Measurements from ENCODE around the gene SLC39A7. TPM values are rescaled to one million over a fixed set of nuclear protein-coding genes. Genes with fewer than 3 reads are reported as not detected.

Gene SLC39A7
- total and polyA plus RNA-seq, 4 donors = 8.9 to 112 (median 71.1) TPM

- no peak for DNase-seq (ENCODE audit: low spot score)
- Histone ChIP-seq H3K27me3 (ENCODE audit: control insufficient read depth in 4 of 4, insufficient read depth in 4 of 4, low read length in 3 of 4) (no peaks in the 10 kb centered on the region), H3K9me3 (ENCODE audit: control insufficient read depth in 4 of 4, low read length in 3 of 4) (no peaks in the 10 kb centered on the region), H3K27ac (ENCODE audit: low read depth in 1 of 2, low read length in 2 of 2) (no peak overlapping the region), H3K4me3 (ENCODE audit: low read depth in 1 of 3, low read length in 3 of 3) (no peak overlapping the region), H3K36me3 (ENCODE audit: control insufficient read depth in 4 of 4, insufficient read depth in 3 of 4, low read depth in 1 of 4, low read length in 3 of 4) (peaks cover 0 to 6% (median 3%) of the 10 kb centered on the region in 4 donors), H3K4me1 (ENCODE audit: control insufficient read depth in 4 of 4, insufficient read depth in 4 of 4, low read length in 3 of 4) (peaks cover 2 to 29% (median 23%) of the 10 kb centered on the region in 4 donors), H3K9ac (ENCODE audit: low read depth in 1 of 2, low read length in 2 of 2) (no peak overlapping the region)
- TF ChIP-seq FOXA2 (IDR thresholded peaks at IDR 0.05) = no peak
- no peak for TF ChIP-seq HNF4G (IDR thresholded peaks at IDR 0.05)
- TF ChIP-seq ATF3 (IDR thresholded peaks at IDR 0.05) = no peak
- TF ChIP-seq GABPA (IDR thresholded peaks at IDR 0.05 in 1 of 2, conservative IDR thresholded peaks at IDR 0.05 in 1 of 2) = no peak
- TF ChIP-seq MAX (IDR thresholded peaks at IDR 0.05) = no peak
- TF ChIP-seq ZBTB33 (IDR thresholded peaks at IDR 0.05) = no peak
- no peak for TF ChIP-seq CTCF (IDR thresholded peaks at IDR 0.05; ENCODE audit: low read depth, low read length, missing input control)
- TF ChIP-seq RXRA (IDR thresholded peaks at IDR 0.05) = no peak
- TF ChIP-seq HNF4A (conservative IDR thresholded peaks at IDR 0.05) = no peak
- no peak for TF ChIP-seq FOXA1 (IDR thresholded peaks at IDR 0.05)
- TF ChIP-seq SP1 (IDR thresholded peaks at IDR 0.05) = no peak
- TF ChIP-seq EGR1 (IDR thresholded peaks at IDR 0.05; ENCODE audit: low read depth in 2 of 2) = no peak
- TF ChIP-seq TAF1 (conservative IDR thresholded peaks at IDR 0.05) = no peak
- no peak for TF ChIP-seq JUND (IDR thresholded peaks at IDR 0.05)
- 87% methylated on average over 6 of the region's 6 CpGs for WGBS
These were observed 50.8 kb downstream of the SLC39A7 start for GRCh38 chr6:33251395-33252012.

GRCh38 chr6:33252759-33253158, 52.1 kb downstream of the SLC39A7 start:
- H3K27me3 ChIP-seq (ENCODE audit: control insufficient read depth in 4 of 4, insufficient read depth in 4 of 4, low read length in 3 of 4) = no peaks in the 10 kb centered on the region
- H3K9ac ChIP-seq (ENCODE audit: low read depth in 1 of 2, low read length in 2 of 2) = no peak overlapping the region
- H3K4me1 ChIP-seq (ENCODE audit: control insufficient read depth in 4 of 4, insufficient read depth in 4 of 4, low read length in 3 of 4) = peaks cover 2 to 29% (median 23%) of the 10 kb centered on the region in 4 donors
- no peak for DNase-seq (ENCODE audit: low spot score)
- H3K27ac ChIP-seq (ENCODE audit: low read depth in 1 of 2, low read length in 2 of 2) = no peak overlapping the region
- H3K4me3 ChIP-seq (ENCODE audit: low read depth in 1 of 3, low read length in 3 of 3) = no peak overlapping the region
- TF ChIP-seq RAD21 (IDR thresholded peaks at IDR 0.05) (no peak), HNF4A (conservative IDR thresholded peaks at IDR 0.05) (no peak), REST (IDR thresholded peaks at IDR 0.05) (no peak), RXRA (IDR thresholded peaks at IDR 0.05) (no peak), FOXA2 (IDR thresholded peaks at IDR 0.05) (no peak), TAF1 (conservative IDR thresholded peaks at IDR 0.05) (no peak), SP1 (IDR thresholded peaks at IDR 0.05) (no peak), EGR1 (IDR thresholded peaks at IDR 0.05; ENCODE audit: low read depth in 2 of 2) (no peak), JUND (IDR thresholded peaks at IDR 0.05) (no peak), MAX (IDR thresholded peaks at IDR 0.05) (no peak), ZBTB33 (IDR thresholded peaks at IDR 0.05) (no peak), GABPA (IDR thresholded peaks at IDR 0.05 in 1 of 2, conservative IDR thresholded peaks at IDR 0.05 in 1 of 2) (no peak), HNF4G (IDR thresholded peaks at IDR 0.05) (no peak), NR2F2 (IDR thresholded peaks at IDR 0.05) (no peak)
- H3K9me3 ChIP-seq (ENCODE audit: control insufficient read depth in 4 of 4, low read length in 3 of 4) = no peaks in the 10 kb centered on the region
- H3K36me3 ChIP-seq (ENCODE audit: control insufficient read depth in 4 of 4, insufficient read depth in 3 of 4, low read depth in 1 of 4, low read length in 3 of 4) = peaks cover 2 to 11% (median 4%) of the 10 kb centered on the region in 4 donors

Measured in liver (tissue), 9 donors.